GM10248 (cell line): ENCODE measurements around the gene GALNT2.

Source experiments
- CTCF ChIA-PET: fragments of 300-600 bp; sonication (Branson Sonifier 250); formaldehyde crosslinking; extraction: SDS; loops from one replicate; lab custom pipeline; 2021; ENCODE audit warnings: antibody characterized with exemption; lab: Yijun Ruan, JAX
- POLR2A ChIA-PET: fragments of 350-650 bp; sonication (Branson Sonifier 250); formaldehyde crosslinking; extraction: SDS; loops from one replicate; lab custom pipeline; 2020; ENCODE audit warnings: antibody characterized with exemption; lab: Yijun Ruan, JAX
- DNase-seq: peaks from one replicate; pipeline ENCODE4 v3.0.0; 2012; ENCODE audit errors: extremely low spot score
- TF ChIP-seq, protein P1 (sequence below): IDR thresholded peaks from 2 replicates; pipeline ENCODE4 v1.5.1; 2012; ENCODE audit warnings: mild to moderate bottlenecking, low read depth; ENCODE audit errors: extremely low read depth, missing control alignments, control extremely low read depth

The GALNT2 gene

DNA sequence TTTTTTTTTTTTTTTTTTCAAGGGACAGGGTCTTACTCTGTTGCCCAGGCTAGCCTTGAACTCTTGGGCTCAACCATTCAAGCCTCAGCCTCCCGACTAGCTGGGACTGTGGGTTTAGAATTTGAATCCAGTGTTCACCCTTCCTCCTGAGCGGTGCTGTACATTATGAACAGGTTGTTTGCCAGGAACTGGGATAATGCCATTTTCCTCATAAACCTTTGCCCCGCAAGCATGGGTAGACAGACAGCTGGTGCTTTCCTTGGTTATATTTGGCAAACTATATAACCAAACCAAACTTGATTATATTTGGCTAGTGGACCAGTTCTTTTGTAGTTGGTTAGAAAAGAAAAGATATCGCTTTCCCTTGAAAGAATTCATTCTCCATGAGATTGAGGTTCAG lies 54.9 kb downstream of the GALNT2 start:
- DNase-seq, result no peak
- TF ChIP-seq, protein P1, sequence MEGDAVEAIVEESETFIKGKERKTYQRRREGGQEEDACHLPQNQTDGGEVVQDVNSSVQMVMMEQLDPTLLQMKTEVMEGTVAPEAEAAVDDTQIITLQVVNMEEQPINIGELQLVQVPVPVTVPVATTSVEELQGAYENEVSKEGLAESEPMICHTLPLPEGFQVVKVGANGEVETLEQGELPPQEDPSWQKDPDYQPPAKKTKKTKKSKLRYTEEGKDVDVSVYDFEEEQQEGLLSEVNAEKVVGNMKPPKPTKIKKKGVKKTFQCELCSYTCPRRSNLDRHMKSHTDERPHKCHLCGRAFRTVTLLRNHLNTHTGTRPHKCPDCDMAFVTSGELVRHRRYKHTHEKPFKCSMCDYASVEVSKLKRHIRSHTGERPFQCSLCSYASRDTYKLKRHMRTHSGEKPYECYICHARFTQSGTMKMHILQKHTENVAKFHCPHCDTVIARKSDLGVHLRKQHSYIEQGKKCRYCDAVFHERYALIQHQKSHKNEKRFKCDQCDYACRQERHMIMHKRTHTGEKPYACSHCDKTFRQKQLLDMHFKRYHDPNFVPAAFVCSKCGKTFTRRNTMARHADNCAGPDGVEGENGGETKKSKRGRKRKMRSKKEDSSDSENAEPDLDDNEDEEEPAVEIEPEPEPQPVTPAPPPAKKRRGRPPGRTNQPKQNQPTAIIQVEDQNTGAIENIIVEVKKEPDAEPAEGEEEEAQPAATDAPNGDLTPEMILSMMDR, result no peak
- ChIA-PET POLR2A (no interaction called here), CTCF (interaction anchor here (1.0 to 7.5 kb wide), 10 partner anchors 14 to 460 kb away, joined by 3 to 138 read pairs (median 4); no protein-coding TSS in a partner anchor)

DNA sequence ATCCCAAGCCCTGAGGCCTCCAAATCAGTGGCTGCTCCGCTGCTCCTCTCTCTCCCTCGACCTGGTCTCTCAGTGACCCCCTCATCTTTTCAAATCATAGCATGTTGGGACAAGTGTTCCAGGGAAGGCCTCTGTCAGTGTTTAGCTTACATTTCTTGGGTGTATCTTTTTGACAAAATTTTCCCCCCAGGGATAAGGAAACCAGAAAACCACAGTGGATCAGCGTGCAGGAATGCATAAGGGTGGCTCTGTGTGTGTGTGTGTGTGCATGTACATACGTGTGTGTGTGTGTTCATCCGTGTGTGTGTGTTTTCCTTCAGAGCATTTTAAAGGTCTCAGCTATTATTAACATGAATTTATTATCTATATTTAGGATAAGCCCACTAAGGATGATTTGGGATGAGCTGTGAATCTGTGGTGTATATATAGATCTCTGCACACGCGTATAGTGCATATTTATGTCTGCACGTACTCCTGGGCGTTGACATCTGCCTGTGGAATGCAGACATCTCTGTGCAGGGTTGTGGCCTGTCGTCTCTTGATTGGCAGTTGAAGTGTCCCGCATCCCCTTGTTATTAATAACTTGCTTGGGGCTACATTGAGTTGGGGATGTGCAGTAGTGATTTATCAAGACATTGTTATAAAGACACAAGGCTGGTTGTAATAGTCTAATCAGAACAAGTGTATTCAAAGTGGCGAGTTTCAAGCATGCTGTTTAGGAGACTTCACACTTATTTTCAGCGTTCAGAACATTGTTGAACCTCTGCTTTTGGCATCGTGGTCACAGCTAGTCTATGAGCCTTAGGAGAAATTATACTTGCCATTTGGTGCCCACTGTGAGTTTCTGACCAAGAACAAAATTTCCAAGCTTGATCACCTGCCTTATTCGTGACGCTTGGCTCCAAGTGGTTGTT lies 55.6 kb downstream of the GALNT2 start:
- CTCF ChIA-PET, result interaction anchor here (1.0 to 7.5 kb wide), 7 partner anchors 14 to 461 kb away, joined by 3 to 138 read pairs (median 3); no protein-coding TSS in a partner anchor
- TF ChIP-seq, protein P1, result no peak
- POLR2A ChIA-PET, result interaction anchor here (1.2 to 1.5 kb wide), 3 partner anchors 13 to 24 kb away, joined by 3 to 7 read pairs (median 4); no protein-coding TSS in a partner anchor
- DNase-seq, result no peak

DNA sequence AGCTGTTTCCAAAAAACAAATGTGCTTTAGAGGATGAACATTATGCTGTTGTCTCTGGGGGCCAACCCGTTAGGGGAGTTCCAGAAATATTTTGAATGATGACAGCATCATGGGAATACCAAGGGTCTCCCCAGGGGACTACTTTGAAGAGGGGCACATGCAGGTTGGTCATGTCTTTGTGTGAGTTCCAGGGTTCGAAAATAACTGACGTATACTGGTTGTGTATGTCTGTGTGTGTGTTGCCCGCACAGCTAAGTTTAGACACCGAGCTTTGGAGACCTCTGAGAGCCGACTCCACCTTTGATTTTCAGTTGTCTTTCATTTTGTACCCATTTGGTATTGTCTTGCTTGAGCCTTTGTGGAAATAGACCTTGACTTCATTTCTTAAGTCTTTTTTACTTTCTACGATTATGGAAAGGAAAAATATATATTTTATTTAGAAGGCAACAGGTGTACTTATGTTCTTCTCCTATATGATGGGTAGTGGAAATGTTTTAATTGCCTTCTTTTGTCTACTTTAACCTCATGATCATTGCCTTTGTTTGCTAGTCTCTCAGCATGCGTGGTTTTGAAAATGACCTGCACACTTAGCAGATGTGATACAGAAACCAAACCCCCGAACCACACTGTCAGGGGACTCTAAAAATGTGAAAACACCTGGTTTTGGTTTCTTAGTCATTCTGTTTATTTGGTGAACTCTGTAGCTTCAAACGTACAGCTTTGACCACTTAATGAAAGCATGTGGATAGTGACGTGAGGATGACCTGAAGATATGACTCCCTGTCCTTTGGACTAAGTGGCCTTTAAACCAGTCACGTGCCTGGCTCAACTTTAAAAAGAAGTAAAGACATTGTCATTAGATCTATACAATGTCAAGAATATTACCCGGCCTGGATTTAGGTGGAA lies 56.5 kb downstream of the GALNT2 start:
- TF ChIP-seq, protein P1, result no peak
- ChIA-PET POLR2A (interaction anchor here (1.2 to 1.5 kb wide), 3 partner anchors 14 to 25 kb away, joined by 3 to 7 read pairs (median 4); no protein-coding TSS in a partner anchor), CTCF (interaction anchor here (1.0 to 7.5 kb wide), 5 partner anchors 10 to 462 kb away, joined by 3 to 138 read pairs (median 3); no protein-coding TSS in a partner anchor)
- peak; percentile 77 for DNase-seq

DNA sequence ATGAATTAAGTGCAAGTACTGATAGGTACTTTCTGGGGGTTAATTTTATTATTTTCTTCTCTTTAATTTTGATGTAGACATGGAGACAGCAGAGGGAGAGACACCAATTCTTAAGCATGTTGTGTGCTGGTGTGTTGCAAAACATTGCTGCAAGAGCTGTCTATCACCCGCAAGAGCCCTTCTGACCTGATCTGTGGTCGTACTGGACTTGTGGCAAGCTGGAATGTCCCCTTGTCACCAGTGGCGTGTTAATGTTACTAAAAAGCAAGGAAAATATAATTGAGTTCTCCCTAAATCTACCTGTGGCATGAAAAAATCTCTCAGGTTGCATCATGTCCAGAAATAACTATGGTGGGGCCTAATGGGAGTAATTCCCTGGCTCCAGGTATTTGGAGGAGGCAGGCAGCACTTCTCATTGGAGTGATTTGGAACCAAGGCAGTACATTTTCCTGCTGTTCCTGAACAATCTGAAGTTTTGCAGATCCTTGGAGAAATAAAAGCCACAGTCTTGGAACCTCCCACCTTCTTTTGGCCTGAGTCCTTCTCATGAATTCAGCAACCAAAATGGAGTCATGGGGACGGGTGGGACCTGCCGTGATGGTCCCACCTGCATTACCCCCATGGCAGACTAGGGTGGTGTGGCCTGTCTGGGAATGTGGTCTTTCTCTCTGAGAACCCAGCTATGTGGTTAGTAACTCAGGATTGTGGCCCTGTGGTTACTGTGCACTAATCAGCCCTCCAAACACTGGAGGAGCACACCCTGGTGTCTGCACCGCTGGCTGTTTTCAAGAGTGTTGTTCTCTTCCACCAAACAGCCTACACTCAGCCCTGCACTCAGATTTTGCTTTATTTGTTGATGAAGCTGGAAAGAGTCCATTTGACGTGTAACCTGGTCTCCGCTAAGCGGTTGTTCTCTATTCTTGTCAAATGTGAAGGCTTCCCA lies 57.4 kb downstream of the GALNT2 start:
- TF ChIP-seq, protein P1, result no peak
- ChIA-PET CTCF (interaction anchor here (1.0 to 7.5 kb wide), 3 partner anchors 9 to 28 kb away, joined by 3 to 138 read pairs (median 3); no protein-coding TSS in a partner anchor), POLR2A (no interaction called here)
- DNase-seq, result no peak

DNA sequence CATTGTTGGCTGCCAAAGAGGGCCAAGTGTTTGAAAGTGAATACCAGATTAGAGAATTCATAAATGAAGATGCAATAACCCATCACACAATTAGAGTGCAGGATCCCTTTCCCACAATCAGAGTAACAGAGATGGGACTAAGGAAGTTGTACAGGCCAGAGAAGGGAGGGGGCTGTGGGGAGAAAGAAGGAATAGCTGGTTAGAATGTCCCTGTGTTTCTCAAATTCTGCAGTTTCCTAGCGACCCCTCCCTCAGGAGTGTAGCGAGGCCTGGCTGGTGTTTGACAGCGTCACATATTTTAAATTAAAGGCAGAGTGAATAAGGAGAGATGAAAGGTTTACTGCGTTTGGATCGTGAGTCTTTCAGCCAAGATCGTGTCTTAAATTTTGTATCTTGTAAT lies 58.1 kb downstream of the GALNT2 start:
- TF ChIP-seq, protein P1, result no peak
- no peak for DNase-seq
- POLR2A ChIA-PET, result no interaction called here
- CTCF ChIA-PET, result interaction anchor here (1.5 to 7.5 kb wide), 3 partner anchors 17 to 96 kb away, joined by 3 to 138 read pairs (median 3); no protein-coding TSS in a partner anchor
